GM19035 (cell line): ENCODE data around the gene SLC7A9.

Experiments
- ATAC-seq: cut with Tn5 transposase; IDR thresholded peaks from one replicate; pipeline ENCODE4 v1.9.1; 2021; ENCODE audit not compliant: unreplicated experiment

The SLC7A9 gene

GRCh38 chr19:32828643-32829344 lies 40.8 kb downstream of the SLC7A9 start:
- no peak for ATAC-seq

- ATAC-seq: no peak
These were observed 41.4 kb downstream of the SLC7A9 start for GRCh38 chr19:32828139-32828538.

- no peak for ATAC-seq
These were observed 44.5 kb downstream of the SLC7A9 start for GRCh38 chr19:32824916-32825608.

GRCh38 chr19:32824191-32824751 lies 45.3 kb downstream of the SLC7A9 start:
- ATAC-seq: no peak

GRCh38 chr19:32823747-32824102 lies 45.8 kb downstream of the SLC7A9 start:
- ATAC-seq: no peak

GRCh38 chr19:32822916-32823746 lies 46.4 kb downstream of the SLC7A9 start:
- no peak for ATAC-seq

- no peak for ATAC-seq
These were observed 49.9 kb downstream of the SLC7A9 start for GRCh38 chr19:32819419-32820400.

GRCh38 chr19:32818536-32818935 lies 51.0 kb downstream of the SLC7A9 start:
- ATAC-seq: no peak

- no peak for ATAC-seq
These were observed 51.7 kb downstream of the SLC7A9 start for GRCh38 chr19:32817569-32818476.

- ATAC-seq: no peak
These were observed 52.9 kb downstream of the SLC7A9 start for GRCh38 chr19:32816555-32817099.

- ATAC-seq: no peak
These were observed 54.9 kb downstream of the SLC7A9 start for GRCh38 chr19:32814624-32815023.

GRCh38 chr19:32813862-32814425 lies 55.6 kb downstream of the SLC7A9 start:
- no peak for ATAC-seq

GRCh38 chr19:32812571-32812970 lies 57.0 kb downstream of the SLC7A9 start:
- ATAC-seq: no peak

- no peak for ATAC-seq
These were observed 57.5 kb downstream of the SLC7A9 start for GRCh38 chr19:32812036-32812435.

- ATAC-seq: no peak
These were observed 58.4 kb downstream of the SLC7A9 start for GRCh38 chr19:32811151-32811550.

- no peak for ATAC-seq
These were observed 59.1 kb downstream of the SLC7A9 start for GRCh38 chr19:32810452-32810851.

- no peak for ATAC-seq
These were observed 59.8 kb downstream of the SLC7A9 start for GRCh38 chr19:32809754-32810153.

GRCh38 chr19:32809254-32809653 lies 60.3 kb downstream of the SLC7A9 start:
- no peak for ATAC-seq

GRCh38 chr19:32808236-32808635 lies 61.3 kb downstream of the SLC7A9 start:
- no peak for ATAC-seq
